HG03432 (cell line): ENCODE measurements around the gene PRLR.
A peak's percentile ranks its signal among the peaks of the same experiment; 100 is the strongest.
"Not testable (repeated sequence)": the region's sequence is repeated elsewhere in the genome, so short reads cannot be mapped to it uniquely, and the experiment has no call there.

ENCODE experiments used
- ATAC-seq: cut with Tn5 transposase; IDR thresholded peaks from one replicate; pipeline ENCODE4 v1.9.1; 2021; ENCODE audit warnings: mild to moderate bottlenecking, moderate library complexity; ENCODE audit not compliant: unreplicated experiment

PRLR gene

GRCh38 chr5:35133186-35133585 is 97.1 kb downstream of the PRLR start:
- no peak for ATAC-seq

- ATAC-seq = no peak
Observed at GRCh38 chr5:35131723-35132122, 98.6 kb downstream of the PRLR start.

- peak; percentile 89 for ATAC-seq
Observed at GRCh38 chr5:35129921-35130485, 100.3 kb downstream of the PRLR start.

- no peak for ATAC-seq
Observed at GRCh38 chr5:35129276-35129675, 101.0 kb downstream of the PRLR start.

DNA sequence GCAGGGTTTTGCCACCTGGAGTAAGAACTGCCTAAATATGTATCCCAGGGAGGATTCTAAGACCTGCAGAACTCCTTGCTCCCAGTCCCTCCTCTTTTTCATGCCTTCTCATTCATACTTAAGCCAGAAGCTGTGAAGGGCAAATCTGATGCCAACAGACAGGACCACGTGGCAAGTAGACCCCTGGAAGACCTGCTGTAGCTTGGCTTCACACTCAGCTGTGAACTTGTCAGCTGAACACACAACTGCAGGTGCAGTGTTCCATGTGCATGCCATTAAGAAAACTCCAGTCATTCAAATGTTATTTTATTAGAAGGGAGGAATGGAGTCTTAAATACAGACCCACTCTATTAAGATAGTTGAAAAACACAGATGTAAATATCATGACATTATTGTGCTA is 103.3 kb downstream of the PRLR start:
- ATAC-seq = no peak

DNA sequence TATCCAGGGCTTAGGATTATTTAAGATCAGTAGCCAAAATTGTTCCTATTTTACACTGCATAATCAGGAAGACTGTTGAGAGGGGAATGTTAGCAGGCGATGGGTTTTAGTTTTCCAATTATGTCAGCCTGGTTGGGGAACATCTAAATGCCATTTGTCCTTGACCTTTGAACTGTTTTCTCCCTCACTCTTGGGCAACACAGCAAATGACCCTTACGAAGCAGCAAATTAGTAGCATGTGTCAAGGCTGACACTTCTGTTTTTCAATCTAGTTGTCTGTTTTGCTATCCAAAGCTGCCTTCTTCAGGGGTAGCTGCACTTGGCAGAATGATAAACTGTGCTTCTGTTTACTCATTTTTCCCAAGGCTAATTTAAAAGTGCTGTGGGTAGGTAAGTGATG is 104.5 kb downstream of the PRLR start:
- no peak for ATAC-seq

DNA sequence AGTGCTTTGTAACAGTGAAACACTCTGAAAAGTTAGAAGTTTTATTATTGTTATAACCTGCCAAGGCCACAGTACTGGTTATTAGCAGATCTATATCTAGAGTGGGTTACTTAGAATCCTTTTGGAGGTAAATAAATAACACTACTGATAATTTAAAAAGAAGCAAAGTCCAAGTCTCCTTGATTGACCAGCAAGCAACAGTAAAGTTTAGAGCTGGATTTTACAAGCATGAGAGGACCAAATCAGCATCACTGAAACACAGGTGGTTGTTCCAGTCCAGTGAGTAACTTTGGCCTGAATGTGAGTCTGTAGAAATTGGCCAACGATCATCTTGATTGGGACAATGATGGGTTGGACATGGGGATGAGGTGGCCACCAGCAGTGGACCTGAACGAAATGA is 105.4 kb downstream of the PRLR start:
- no peak for ATAC-seq

- ATAC-seq = no peak
Observed at GRCh38 chr5:35122819-35123218, 107.5 kb downstream of the PRLR start.

DNA sequence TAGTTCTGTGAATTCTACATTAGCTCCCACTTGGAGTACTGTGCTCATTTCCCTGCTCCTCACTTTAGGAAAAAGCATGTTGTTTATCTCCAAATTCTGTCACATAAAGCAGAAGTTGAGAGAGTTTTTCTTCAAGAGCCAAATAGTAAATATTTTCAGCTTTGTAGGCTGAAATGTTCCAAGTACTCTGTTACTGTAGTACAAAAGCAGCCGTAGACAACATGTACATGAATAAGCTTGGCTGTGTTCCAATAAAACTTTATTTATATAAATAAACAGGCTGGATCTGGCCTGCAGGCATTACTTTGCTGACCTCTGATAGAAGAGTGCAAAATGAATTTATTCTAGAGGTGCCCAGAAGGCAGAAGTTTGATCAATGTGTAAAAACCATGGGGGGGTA is 109.6 kb downstream of the PRLR start:
- no peak for ATAC-seq

GRCh38 chr5:35117967-35118366 is 112.3 kb downstream of the PRLR start:
- peak; percentile 64 for ATAC-seq

- ATAC-seq = no peak
Observed at GRCh38 chr5:35115920-35116319, 114.4 kb downstream of the PRLR start.

- no peak for ATAC-seq
Observed at GRCh38 chr5:35114698-35115097, 115.6 kb downstream of the PRLR start.

DNA sequence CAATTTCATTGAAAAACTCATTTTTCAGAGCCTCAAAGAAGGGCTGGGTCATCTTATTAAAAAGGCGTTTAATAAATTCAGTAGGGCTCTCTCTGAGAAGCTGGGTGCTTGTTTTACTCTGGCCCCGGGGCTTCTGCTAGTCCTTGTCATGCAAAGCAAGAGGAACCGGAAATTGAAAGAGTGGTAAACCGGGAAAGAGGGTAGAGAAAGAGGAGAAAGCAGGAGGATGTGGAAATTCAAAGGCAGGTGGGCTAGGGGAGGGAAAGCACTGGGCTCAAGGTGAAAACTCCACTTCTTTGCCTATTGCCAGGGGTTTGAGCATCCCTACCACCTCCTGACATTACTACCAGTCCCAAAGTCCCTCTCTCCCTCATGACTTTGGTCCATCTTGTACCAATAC is 118.0 kb downstream of the PRLR start:
- no peak for ATAC-seq

GRCh38 chr5:35104550-35104949 is 125.7 kb downstream of the PRLR start:
- not testable (repeated sequence) for ATAC-seq

GRCh38 chr5:35103637-35104299 is 126.5 kb downstream of the PRLR start:
- ATAC-seq = no peak

DNA sequence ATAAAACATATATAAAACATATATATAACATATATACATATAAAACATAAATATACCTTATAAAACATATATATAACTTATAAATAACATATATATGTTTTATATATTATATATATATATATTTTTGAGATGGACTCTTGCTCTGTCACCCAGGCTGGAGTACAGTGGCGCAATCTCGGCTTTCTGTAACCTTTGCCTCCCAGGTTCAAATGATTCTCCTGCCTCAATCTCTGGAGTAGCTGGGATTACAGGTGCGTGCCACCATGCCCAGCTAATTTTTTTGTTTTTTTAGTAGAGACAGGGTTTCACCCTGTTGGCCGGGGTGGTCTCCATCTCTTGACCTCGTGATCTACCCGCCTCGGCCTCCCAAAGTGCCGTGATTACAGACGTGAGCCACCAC is 128.6 kb downstream of the PRLR start:
- not testable (repeated sequence) for ATAC-seq

DNA sequence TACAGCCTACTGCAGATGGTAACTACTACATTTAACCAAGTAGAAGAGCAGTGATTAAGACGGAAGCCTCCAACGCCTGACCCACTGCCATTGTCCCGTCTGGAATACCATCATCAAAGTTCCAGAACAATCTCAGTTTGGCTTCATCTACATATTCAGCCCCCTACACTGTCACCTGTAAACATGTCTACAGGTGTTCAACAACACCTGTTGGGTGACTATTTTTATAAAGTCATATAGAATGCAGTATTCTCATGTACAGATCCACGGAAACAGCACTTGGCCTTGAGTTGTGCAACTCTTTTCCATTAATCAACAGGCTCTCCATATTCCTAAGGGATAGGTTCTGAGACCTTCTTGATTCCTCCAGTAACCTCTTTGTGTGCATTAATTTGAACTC is 129.3 kb downstream of the PRLR start:
- ATAC-seq = no peak

- ATAC-seq = peak; percentile 72
Observed at GRCh38 chr5:35098214-35098613, 132.1 kb downstream of the PRLR start.

GRCh38 chr5:35096932-35097331 is 133.4 kb downstream of the PRLR start:
- no peak for ATAC-seq

DNA sequence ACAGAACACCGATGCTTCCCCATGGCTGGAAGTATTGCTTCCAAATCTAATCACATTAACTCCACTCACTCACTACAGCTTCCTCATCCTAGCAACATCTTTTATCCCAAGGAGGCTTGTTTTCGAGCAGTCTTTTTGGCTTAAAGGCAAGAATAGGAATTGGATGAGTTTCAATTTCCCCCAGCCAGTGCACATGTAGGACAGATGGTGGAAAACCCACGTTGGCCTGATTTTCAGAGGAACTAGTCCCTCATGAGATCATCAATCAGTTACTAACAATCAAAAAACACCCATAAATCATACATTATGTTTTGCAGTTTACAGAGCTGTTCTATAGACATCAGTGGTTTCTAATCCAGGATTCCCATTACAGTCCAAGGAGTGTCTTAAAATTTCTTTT is 134.1 kb downstream of the PRLR start:
- ATAC-seq = no peak

DNA sequence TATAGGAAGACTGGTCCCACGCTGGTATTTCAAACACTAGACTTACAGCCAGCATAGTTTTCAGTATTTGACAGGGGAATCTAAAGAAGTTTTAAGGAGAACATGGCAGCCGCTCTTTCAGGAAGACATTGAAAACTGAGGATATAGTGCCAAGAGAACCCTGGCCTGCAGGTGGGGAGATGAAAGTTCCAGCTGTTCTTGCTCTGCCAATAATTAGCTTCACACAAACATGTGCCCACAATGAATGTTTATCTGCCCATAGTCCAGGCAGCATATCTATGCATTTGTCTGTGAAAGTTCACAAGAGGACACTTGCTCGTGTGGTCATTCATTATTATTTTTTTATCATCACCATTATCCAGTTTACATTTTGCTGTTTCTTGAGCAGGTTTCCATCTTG is 134.9 kb downstream of the PRLR start:
- no peak for ATAC-seq

- ATAC-seq = no peak
Observed at GRCh38 chr5:35094948-35095347, 135.3 kb downstream of the PRLR start.

GRCh38 chr5:35092703-35093102 is 137.6 kb downstream of the PRLR start:
- no peak for ATAC-seq
